ENCODE measurements around the gene ATF1.

The ATF1 gene

GRCh38 chr12:50780013-50780412, 16.1 kb downstream of the ATF1 start:
- CTCF ChIA-PET, result interaction anchor here (1.1 to 7.8 kb wide), 2 partner anchors 15 to 45 kb away, joined by 3 to 87 read pairs; partner anchors contain the start of gene ATF1
- POLR2A ChIA-PET, result interaction anchor here (0.7 kb wide), 1 partner anchor 136 kb away, joined by 3 read pairs; no protein-coding TSS in a partner anchor
- no peak for DNase-seq (ENCODE audit: low read depth, low spot score)
- no peak overlapping the region for H3K4me3 ChIP-seq (ENCODE audit: low read depth, low read length)
- no peak for TF ChIP-seq CTCF (IDR thresholded peaks at IDR 0.05; ENCODE audit: insufficient read depth, low read length, missing control alignments)

DNA sequence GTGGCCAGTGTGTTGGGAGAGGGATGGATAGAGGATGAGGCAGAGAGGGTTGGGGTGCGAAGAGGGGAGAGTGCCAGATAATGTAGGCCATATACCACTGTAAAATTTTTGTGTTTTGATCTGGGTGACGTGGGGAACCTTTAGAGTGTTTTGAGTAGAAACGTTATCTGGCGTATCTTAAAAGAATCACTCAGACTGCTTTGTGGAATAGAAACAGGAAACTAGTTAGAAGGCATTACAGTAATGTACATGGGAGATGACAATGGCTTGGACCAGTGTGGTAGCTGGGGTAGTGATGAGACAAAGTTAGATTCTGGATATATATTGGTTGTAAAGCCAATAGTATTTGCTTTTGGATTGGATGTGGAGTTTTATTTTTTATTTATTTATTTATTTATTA, 20.6 kb downstream of the ATF1 start:
- no peak for TF ChIP-seq CTCF (IDR thresholded peaks at IDR 0.05; ENCODE audit: insufficient read depth, low read length, missing control alignments)
- CTCF ChIA-PET, result no interaction called here
- no peak for DNase-seq (ENCODE audit: low read depth, low spot score)
- H3K4me3 ChIP-seq (ENCODE audit: low read depth, low read length), result no peak overlapping the region
- POLR2A ChIA-PET, result no interaction called here

DNA sequence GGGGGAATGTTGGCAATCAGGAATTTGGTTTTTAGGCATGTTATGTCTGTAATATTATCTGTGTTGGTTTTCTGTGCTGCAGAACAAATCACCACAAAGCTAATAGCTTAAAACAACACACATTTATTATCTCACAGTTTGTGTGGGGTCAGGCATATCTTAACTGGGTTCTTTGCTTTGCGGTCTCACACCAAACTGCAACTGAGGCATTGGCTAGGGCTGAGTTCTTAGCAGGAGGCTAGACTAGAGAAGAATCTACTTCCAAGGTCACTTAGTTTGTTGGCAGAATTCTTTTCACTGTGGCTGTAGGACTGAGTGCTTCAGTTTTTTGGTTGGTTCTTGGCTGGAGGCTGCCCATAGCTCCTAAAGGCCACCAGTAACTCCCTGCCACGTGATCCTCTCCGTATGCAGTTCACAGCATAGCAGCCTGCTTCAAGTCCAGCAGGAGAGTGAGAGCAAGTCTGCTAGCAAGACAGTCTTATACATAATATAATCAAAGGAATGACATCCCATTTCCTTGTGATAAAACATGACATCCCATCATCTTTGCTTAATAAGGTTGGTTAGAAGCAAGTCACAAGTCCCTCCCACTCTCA, 21.6 kb downstream of the ATF1 start:
- no peak for DNase-seq (ENCODE audit: low read depth, low spot score)
- ChIA-PET CTCF (interaction anchor here (1.3 to 3.5 kb wide), 2 partner anchors 10 to 20 kb away, joined by 4 to 18 read pairs; no protein-coding TSS in a partner anchor), POLR2A (interaction anchor here (1.6 kb wide), 1 partner anchor 22 kb away, joined by 4 read pairs; the partner anchor contains the start of gene ATF1)

GRCh38 chr12:50786498-50787231, 22.8 kb downstream of the ATF1 start:
- no peak overlapping the region for H3K4me3 ChIP-seq (ENCODE audit: low read depth, low read length)
- no peak for TF ChIP-seq CTCF (IDR thresholded peaks at IDR 0.05; ENCODE audit: insufficient read depth, low read length, missing control alignments)
- CTCF ChIA-PET, result interaction anchor here (1.5 to 3.5 kb wide), 2 partner anchors 22 to 716 kb away, joined by 3 to 18 read pairs; no protein-coding TSS in a partner anchor
- POLR2A ChIA-PET, result interaction anchor here (0.7 to 1.6 kb wide), 3 partner anchors 23 to 199 kb away, joined by 3 to 4 read pairs (median 4); partner anchors contain the start of gene ATF1
- peak; percentile 82 for DNase-seq (ENCODE audit: low read depth, low spot score)

More for the DNA sequence above, 21.6 kb downstream of the ATF1 start:
- H3K4me3 ChIP-seq (ENCODE audit: low read depth, low read length), result no peak overlapping the region
- no peak for TF ChIP-seq CTCF (IDR thresholded peaks at IDR 0.05; ENCODE audit: insufficient read depth, low read length, missing control alignments)

GRCh38 chr12:50787618-50788017, 23.7 kb downstream of the ATF1 start:
- TF ChIP-seq CTCF (IDR thresholded peaks at IDR 0.05; ENCODE audit: insufficient read depth, low read length, missing control alignments), result no peak
- POLR2A ChIA-PET, result interaction anchor here (0.9 to 2.3 kb wide), 2 partner anchors 23 to 198 kb away, joined by 4 to 7 read pairs; no protein-coding TSS in a partner anchor
- DNase-seq (ENCODE audit: low read depth, low spot score), result no peak
- no peak overlapping the region for H3K4me3 ChIP-seq (ENCODE audit: low read depth, low read length)
- CTCF ChIA-PET, result interaction anchor here (1.3 to 3.5 kb wide), 3 partner anchors 19 to 717 kb away, joined by 3 to 18 read pairs (median 3); no protein-coding TSS in a partner anchor

- ChIA-PET POLR2A (interaction anchor here (2.3 kb wide), 1 partner anchor 24 kb away, joined by 7 read pairs; no protein-coding TSS in a partner anchor), CTCF (interaction anchor here (1.3 to 3.5 kb wide), 2 partner anchors 20 to 23 kb away, joined by 3 to 18 read pairs; no protein-coding TSS in a partner anchor)
- DNase-seq (ENCODE audit: low read depth, low spot score), result peak; percentile 74
- TF ChIP-seq CTCF (IDR thresholded peaks at IDR 0.05; ENCODE audit: insufficient read depth, low read length, missing control alignments), result no peak
- H3K4me3 ChIP-seq (ENCODE audit: low read depth, low read length), result no peak overlapping the region
These were observed 24.7 kb downstream of the ATF1 start for GRCh38 chr12:50788561-50788960.
